ENCODE data around the gene MARK2. TPM values are rescaled to one million over a fixed set of nuclear protein-coding genes. Genes with fewer than 3 reads are reported as not detected.

The MARK2 gene
- total RNA-seq, 4 donors from 2014 or later, result 47.0 to 91.0 (median 62.2) TPM

- H3K4me3 ChIP-seq, result no peak overlapping the region
- intact Hi-C loops (cut with DNase I), result no loop called here
- no peaks in the 10 kb centered on the region for H3K27me3 ChIP-seq
- no peak for DNase-seq
- H3K9me3 ChIP-seq, result no peaks in the 10 kb centered on the region
- H3K36me3 ChIP-seq, result peaks cover 38 to 78% (median 49%) of the 10 kb centered on the region in 3 donors
- H3K27ac ChIP-seq, result no peak overlapping the region
- WGBS, 2 donors, result 85 to 86% methylated on average over 10 to 24 of the region's 46 CpGs
- TF ChIP-seq POLR2A (IDR thresholded peaks at IDR 0.05) (no peak), CTCF (IDR thresholded peaks at IDR 0.05) (no peak)
- H3K4me1 ChIP-seq, result peaks cover 0 to 30% (median 5%) of the 10 kb centered on the region in 3 donors
Observed at GRCh38 chr11:63908631-63909401, 69.9 kb downstream of the MARK2 start.

GRCh38 chr11:63909591-63910506 lies 70.9 kb downstream of the MARK2 start:
- TF ChIP-seq CTCF (IDR thresholded peaks at IDR 0.05) (no peak), POLR2A (IDR thresholded peaks at IDR 0.05) (no peak)
- Histone ChIP-seq H3K36me3 (peaks cover 27 to 68% (median 38%) of the 10 kb centered on the region in 3 donors), H3K27me3 (no peaks in the 10 kb centered on the region), H3K9me3 (no peaks in the 10 kb centered on the region), H3K4me1 (peaks cover 0 to 30% (median 5%) of the 10 kb centered on the region in 3 donors), H3K27ac (peak overlapping the region in 2 of 4 donors; percentile 17 to 22), H3K4me3 (no peak overlapping the region)
- intact Hi-C loops (cut with DNase I), result no loop called here
- DNase-seq, result no peak
- WGBS, 2 donors, result 87% methylated on average over 15 of the region's 24 CpGs; no CpG with 5 or more reads in 1 of the 2 donors

DNA sequence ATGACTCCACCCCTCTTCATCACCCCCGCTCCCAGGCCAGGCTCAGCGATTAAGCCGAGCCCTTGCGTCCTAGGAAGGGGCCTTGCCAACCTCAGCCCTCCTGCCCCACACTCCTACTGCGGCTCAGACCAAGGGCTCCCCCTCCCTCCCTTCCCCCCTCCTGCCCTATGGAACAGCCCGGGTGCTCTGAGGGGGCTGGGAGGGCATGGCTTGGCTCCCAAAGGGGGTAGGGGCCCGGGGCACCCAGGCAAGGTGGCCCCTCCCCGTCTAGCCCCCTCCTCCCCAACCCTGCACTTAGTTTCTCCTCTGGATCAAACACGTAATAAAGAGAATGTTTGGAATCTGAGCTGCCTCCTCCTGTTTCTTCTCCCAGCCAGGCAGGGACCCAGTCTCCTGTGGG lies 71.8 kb downstream of the MARK2 start:
- 69 to 76% methylated on average over 7 to 8 of the region's 9 CpGs for WGBS, 2 donors
- intact Hi-C loops (cut with DNase I), result no loop called here
- no peak overlapping the region for H3K4me3 ChIP-seq
- no peak overlapping the region for H3K27ac ChIP-seq
- H3K36me3 ChIP-seq, result peaks cover 22 to 59% (median 32%) of the 10 kb centered on the region in 3 donors
- peaks cover 0 to 7% (median 0%) of the 10 kb centered on the region in 4 donors for H3K27me3 ChIP-seq
- DNase-seq, result no peak
- H3K4me1 ChIP-seq, result peaks cover 5 to 37% (median 5%) of the 10 kb centered on the region in 3 donors
- H3K9me3 ChIP-seq, result no peaks in the 10 kb centered on the region
- TF ChIP-seq POLR2A (IDR thresholded peaks at IDR 0.05), result no peak
- TF ChIP-seq CTCF (IDR thresholded peaks at IDR 0.05), result no peak

DNA sequence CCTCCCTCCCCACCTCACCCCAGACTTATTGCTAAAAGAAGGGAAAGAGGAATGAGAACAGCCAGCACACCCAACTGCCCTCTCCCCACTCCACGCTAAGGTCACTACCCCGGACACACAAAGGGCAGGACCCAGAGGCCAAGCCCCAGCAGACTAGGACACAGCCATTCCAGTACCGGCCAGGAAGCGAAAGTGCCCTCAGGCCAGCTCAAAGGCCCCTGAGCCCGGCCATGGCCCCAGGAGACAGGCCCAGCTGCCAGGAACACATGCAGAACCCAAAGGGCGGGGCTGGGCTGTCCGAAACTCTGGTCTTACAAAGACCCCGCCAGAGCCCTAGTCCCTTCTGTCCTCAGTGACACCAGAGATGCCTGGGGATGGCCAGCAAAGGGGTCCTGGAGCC lies 72.5 kb downstream of the MARK2 start:
- Histone ChIP-seq H3K27ac (no peak overlapping the region), H3K36me3 (peaks cover 16 to 52% (median 25%) of the 10 kb centered on the region in 3 donors), H3K9me3 (no peaks in the 10 kb centered on the region), H3K4me3 (no peak overlapping the region), H3K27me3 (peaks cover 0 to 15% (median 0%) of the 10 kb centered on the region in 4 donors), H3K4me1 (peaks cover 13 to 45% (median 13%) of the 10 kb centered on the region in 3 donors)
- TF ChIP-seq POLR2A (IDR thresholded peaks at IDR 0.05) (no peak), CTCF (IDR thresholded peaks at IDR 0.05) (no peak)
- DNase-seq, result no peak
- WGBS, 2 donors, result 65 to 80% methylated on average over 1 to 2 of the region's 8 CpGs
- intact Hi-C loops (cut with DNase I), result no loop called here

Measured in esophagus squamous epithelium (tissue), 5 donors.